NCI-H1436 treated with DMSO at 0.1 percent for 48 hours (cell line): ENCODE results near the gene RXRA.

ENCODE experiments used
- DNase-seq: peaks from one replicate; lab custom pipeline; 2025; lab: John Stamatoyannopoulos, UW

Gene RXRA

GRCh38 chr9:134369416-134370212 lies 43.4 kb downstream of the RXRA start:
- DNase-seq, result no peak

GRCh38 chr9:134370213-134370492 lies 43.9 kb downstream of the RXRA start:
- no peak for DNase-seq

- DNase-seq, result no peak
Observed at GRCh38 chr9:134370638-134371037, 44.4 kb downstream of the RXRA start.

DNA sequence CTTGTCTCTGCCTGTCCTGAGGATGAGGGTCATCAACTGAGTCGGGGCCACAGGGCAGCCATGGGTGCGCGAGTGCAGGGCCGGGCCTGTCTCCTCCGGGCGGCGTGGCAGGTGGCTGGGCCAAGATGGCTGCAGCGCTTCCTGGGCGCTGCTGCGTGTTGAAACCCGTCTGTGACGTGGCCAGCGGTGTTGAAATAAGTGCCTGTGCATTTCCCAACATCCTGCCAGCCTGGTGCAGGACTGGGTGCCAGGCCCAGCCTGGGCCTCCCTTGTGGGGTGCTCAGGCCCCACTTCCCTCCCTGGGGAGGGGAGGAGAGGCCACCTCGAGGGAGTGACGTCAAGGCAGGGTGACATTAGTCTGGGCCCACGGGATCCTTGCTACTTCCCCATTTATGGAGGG lies 45.5 kb downstream of the RXRA start:
- no peak for DNase-seq

DNA sequence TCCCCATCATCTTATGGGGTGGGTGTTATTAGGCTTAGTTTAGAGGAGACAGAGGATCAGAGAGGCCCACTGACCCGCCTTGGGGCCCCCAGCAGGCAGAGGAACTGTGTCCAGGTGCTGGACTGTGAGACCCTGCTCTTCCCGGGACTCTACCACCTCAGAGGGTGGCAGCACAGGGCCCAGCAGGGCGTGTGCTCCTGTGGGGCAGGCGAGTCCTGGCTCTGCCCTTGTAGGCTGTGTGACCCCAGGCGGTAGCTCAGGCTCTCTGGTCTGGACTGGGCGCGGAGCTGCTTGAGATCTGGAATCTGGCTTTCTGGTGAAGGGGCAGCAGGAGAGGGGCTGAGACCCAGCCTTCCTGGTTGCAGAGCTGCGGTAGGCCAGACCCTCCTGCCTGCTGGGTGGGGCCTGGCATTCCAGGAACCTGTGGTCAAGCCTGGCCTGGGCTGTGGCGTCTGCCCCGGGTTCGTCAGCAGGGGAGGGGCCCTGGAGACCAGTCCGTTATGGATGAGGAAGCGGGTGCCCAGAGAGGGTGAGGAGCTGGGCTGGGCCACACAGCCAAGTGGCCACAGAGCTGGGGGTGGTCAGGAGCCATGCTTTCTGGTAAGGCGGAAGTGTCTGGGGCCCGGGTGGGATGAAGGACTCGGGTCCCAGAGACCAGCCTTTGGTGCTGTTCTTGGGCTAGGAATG lies 46.5 kb downstream of the RXRA start:
- no peak for DNase-seq

DNA sequence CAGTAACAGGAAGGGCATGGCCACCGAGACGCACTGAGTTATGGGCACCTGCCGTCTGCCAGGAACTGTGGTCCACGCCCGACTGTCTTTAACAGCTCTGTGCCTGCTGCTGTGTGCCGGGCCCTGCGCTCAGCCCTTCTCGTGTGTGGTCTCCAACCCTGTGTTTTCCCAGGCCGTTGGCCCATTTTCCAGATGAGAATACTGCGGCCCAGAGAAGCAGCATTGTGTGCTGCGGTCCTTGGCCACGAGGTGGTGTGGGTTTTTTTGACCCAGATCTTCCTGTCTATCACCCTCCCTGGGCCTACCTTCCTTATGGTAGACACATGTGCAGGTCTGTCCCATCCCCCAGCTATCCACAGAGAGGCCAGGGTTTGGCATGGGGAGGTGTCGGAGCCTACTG lies 47.0 kb downstream of the RXRA start:
- no peak for DNase-seq

DNA sequence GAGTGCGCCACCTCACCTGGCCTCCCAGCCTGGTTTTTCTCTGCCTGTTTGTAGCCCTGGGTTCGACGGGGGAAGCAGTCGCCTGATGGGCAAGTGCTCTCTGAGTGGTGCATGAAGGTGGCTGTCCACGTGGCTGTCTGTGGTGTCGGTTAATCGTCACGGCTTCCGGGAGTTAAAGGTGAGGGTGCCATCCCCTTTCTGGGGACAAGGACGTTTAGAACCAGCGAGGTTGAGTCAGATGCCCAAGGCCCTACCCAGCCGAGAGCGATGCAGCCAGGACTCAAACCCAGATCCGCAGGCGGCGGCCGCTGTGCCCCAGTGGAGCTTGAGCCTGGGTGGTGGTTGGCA lies 47.7 kb downstream of the RXRA start:
- DNase-seq, result no peak

- no peak for DNase-seq
Observed at GRCh38 chr9:134374301-134375010, 48.2 kb downstream of the RXRA start.

GRCh38 chr9:134375011-134375390 lies 48.7 kb downstream of the RXRA start:
- DNase-seq, result no peak

DNA sequence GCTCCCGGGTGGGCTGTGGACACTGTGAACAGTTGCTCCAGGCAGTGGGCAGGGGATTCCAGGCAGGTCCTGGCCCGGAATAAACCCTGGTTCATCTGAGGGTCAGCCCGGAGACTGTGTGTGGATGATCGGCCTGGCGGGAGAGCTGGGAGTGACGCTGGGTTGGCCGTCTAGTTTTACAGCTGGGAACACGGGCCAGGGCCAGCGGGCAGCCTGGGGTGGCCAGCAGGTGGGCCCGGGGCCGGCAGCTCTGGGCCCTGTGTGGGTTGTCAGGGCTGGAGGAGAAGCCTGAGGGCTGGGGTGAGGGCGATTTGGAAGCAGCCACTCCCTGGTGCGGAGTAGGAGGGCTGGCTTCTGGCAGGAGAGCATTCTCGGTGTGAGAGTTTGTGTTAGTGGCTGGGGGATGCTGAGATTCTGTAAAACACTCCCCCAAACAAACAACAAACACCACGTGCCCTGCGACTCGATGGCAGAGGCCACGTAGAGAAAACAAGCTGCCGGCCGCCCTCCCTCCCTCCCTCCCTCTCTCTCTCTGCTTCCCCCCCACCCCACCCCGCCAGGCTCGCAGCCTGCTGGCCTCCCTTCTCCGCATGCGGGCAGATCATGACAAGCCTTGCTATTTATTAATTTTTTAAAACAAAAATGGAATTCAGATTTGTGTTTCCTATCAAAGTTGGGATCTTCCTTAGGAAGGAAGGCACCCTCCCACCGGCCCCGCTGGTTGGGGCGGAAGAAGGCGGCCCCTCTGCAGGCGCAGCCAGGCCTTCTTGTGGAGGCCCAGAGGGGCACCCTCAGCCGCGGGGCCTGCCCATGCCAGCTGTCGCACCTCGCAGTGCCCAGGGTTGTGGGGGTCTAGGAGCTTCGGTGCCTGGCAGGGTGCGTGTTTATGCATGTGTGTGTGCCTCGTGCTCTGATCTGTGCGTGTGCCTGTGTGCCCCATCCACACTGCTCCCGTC lies 49.5 kb downstream of the RXRA start:
- DNase-seq, result no peak

- DNase-seq, result no peak
Observed at GRCh38 chr9:134376386-134377142, 50.3 kb downstream of the RXRA start.

GRCh38 chr9:134377143-134377484 lies 50.9 kb downstream of the RXRA start:
- DNase-seq, result no peak

- no peak for DNase-seq
Observed at GRCh38 chr9:134377976-134378375, 51.7 kb downstream of the RXRA start.

GRCh38 chr9:134378901-134379338 lies 52.7 kb downstream of the RXRA start:
- no peak for DNase-seq

DNA sequence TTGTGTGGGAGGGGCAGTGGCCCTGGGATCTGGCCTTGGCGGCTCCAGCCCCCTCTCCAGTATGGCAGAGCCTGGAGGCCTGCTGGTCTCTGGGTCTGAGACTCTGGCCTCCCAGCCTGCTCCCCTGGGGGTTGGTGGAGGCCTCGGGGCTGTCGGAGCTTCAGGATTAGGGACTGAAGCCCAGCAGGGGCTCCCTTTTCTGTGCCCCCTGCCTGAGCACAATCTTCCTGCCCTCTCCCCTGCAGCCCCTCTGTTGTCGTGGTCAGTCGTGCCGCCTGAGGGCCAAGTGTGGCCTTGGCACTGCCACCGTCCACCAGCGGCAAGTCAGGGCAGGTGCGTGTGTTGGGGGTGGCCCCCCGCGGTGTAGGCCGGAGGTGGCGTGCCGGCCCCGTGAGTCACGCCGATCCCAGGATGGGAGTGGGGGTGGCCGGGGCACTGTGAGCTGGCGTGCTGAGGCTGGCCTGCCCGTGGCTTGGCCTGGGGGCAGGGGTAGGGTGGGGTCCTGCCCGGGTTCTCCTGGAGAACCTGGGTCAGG lies 53.6 kb downstream of the RXRA start:
- no peak for DNase-seq

DNA sequence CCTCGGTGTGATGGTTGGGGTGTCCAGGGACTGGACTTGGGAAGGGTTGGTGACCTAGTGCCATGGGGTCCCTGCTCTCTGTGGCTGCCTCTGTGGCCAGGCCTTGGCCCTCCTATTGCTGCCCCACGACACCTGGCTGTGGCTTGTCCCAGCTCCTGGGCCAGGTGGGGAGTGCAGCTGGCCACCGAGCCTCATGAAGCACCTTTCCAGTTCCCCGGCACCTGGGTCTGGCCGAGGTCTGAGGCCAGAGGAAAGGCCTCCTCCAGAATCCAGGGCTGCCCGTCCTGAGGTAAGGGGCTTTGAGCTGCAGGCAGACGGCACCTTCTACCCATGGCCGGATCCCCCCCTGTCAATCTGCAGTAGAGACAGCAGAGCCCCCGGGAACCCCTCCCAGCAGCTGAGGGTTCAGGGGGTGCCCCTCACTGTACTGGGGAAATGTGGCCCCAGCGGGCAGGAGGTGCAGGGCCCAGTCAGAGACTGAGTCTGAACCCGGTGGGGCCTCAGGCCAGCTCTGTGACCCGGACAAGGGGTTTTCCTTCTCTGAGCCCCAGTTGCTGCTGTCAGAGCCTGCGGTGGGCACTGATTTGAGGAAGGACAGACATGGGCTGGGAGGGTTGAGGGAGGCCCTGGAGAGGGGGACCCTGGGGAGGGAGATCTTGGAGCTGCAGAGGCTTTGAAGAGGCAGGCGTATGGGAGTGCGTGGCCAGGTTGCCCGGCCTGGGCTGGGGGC lies 54.5 kb downstream of the RXRA start:
- no peak for DNase-seq

DNA sequence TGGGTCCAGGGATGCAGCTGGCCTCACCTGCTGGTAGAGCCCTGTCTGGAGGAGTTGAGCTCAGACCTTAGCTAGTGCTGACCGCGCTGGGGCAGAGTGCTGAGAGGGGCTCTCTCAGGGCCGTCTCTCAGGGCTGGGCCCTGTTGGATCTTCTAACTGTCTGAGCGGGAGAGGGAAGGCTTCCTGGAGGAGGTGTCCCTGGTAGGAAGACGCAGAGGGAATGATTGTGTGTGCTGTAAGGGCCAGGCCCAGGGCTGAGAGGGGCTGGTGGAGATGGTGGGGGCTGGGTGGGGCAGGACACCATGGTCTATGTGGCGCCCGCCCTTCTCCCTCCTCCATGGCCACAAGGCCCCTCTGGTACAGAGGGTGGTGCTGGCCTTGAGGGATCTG lies 55.0 kb downstream of the RXRA start:
- DNase-seq, result no peak

- no peak for DNase-seq
Observed at GRCh38 chr9:134381671-134382516, 55.6 kb downstream of the RXRA start.

DNA sequence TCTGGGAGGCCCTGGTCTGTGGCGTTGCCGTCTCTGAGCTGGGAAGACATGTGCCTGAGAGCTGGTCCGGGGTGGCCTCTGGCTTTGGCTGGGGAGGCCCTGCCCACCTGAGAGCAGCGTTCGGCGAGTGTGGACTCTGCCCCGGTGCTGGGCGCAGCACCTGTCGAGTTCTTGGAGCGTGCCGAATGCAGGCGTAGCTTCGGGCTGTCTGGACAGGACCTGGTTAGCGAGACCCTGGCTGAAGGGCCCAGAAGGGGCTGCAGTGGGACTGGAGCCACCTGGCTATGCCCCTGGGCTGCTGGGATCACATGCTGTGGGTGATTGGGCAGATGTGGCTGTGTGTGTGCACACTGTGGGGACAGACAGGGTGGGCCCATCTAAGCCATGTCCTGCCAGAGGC lies 56.5 kb downstream of the RXRA start:
- no peak for DNase-seq

GRCh38 chr9:134383148-134383547 lies 56.9 kb downstream of the RXRA start:
- DNase-seq, result no peak
